HCT116 (cell line): ENCODE results near the gene HIRA.

ENCODE experiments used
- CBX3 ChIP-seq: IDR thresholded peaks from 2 replicates; pipeline ENCODE4 v1.6.1; 2012; ENCODE audit warnings: low read depth
- EZH2phosphoT487 ChIP-seq: fragments of 200-600 bp; IDR thresholded peaks from 2 replicates; pipeline ENCODE4 v1.6.1; 2018; ENCODE audit warnings: antibody characterized with exemption, borderline replicate concordance
- FOSL1 ChIP-seq: IDR thresholded peaks from 2 replicates; pipeline ENCODE4 v1.6.1; 2012; ENCODE audit warnings: low read depth
- POLR2A ChIP-seq: IDR thresholded peaks from 2 replicates; pipeline ENCODE4 v1.7.0; 2011; ENCODE audit warnings: borderline replicate concordance; ENCODE audit not compliant: insufficient read depth, insufficient read length; ENCODE audit errors: extremely low read depth
- SIN3A ChIP-seq: IDR thresholded peaks from 2 replicates; pipeline ENCODE4 v1.6.1; 2012; ENCODE audit warnings: low read depth
- TF ChIP-seq, protein P1 (sequence below), 3 experiments: fragments of 200-600 bp in 1 of 3; sonication (generic) in 1 of 3; IDR thresholded peaks in 2 of 3; conservative IDR thresholded peaks in 1 of 3; 2 replicates each; pipeline ENCODE4 v1.5.1; 2012 to 2017; ENCODE audit warnings: low read depth in 2 of 3, low read length in 2 of 3, antibody characterized with exemption in 1 of 3, borderline replicate concordance in 1 of 3, control low read depth in 1 of 3, mild to moderate bottlenecking in 1 of 3, mixed read lengths in 1 of 3, mixed run types in 1 of 3, moderate library complexity in 1 of 3; ENCODE audit not compliant: insufficient read depth in 1 of 3

DNA sequence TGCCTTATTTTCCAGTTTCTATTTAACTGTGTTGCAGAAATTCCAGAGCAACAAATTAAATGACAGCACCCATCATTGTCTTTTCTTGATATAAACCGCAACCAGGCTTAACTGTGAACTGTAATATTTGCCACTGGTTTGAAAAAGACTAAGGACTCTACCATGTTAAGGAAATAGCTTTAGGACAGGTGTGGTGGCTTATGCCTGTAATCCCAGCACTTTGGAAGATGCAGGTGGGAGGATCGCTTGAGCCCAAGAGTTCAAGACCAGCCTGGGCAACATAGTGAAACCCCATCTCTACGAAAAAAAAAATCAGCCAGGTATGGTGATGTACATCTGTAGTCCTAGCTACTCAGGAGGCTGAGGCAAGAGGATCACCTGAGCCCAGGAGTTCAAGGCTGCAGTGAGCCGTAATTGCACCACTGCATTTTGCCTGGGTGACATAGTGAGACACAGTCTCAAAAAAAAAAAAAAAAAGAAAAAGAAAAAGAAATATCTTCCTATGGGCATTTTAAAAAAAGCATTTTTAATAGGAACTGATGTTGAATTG, 28.8 kb downstream of the HIRA start:
- TF ChIP-seq, protein P1, sequence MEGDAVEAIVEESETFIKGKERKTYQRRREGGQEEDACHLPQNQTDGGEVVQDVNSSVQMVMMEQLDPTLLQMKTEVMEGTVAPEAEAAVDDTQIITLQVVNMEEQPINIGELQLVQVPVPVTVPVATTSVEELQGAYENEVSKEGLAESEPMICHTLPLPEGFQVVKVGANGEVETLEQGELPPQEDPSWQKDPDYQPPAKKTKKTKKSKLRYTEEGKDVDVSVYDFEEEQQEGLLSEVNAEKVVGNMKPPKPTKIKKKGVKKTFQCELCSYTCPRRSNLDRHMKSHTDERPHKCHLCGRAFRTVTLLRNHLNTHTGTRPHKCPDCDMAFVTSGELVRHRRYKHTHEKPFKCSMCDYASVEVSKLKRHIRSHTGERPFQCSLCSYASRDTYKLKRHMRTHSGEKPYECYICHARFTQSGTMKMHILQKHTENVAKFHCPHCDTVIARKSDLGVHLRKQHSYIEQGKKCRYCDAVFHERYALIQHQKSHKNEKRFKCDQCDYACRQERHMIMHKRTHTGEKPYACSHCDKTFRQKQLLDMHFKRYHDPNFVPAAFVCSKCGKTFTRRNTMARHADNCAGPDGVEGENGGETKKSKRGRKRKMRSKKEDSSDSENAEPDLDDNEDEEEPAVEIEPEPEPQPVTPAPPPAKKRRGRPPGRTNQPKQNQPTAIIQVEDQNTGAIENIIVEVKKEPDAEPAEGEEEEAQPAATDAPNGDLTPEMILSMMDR (IDR thresholded peaks at IDR 0.05 in 2 of 3, conservative IDR thresholded peaks at IDR 0.05 in 1 of 3; ENCODE audit: borderline replicate concordance in 1 of 3, insufficient read depth in 1 of 3, low read depth in 2 of 3, low read length in 2 of 3): no peak
- TF ChIP-seq POLR2A (no peak), SIN3A (no peak), CBX3 (no peak), EZH2phosphoT487 (no peak), FOSL1 (no peak)
